GM21423 (cell line): Measurements from ENCODE around the gene PRKAG2.

Experiments
- ATAC-seq: cut with Tn5 transposase; IDR thresholded peaks from one replicate; pipeline ENCODE4 v1.9.1; 2021; ENCODE audit warnings: mild to moderate bottlenecking, moderate library complexity; ENCODE audit not compliant: unreplicated experiment

PRKAG2 gene

GRCh38 chr7:151608031-151608551 lies 268.8 kb downstream of the PRKAG2 start:
- no peak for ATAC-seq

- no peak for ATAC-seq
Measured at GRCh38 chr7:151607464-151607867, 269.4 kb downstream of the PRKAG2 start.

- no peak for ATAC-seq
Measured at GRCh38 chr7:151603951-151604350, 273.0 kb downstream of the PRKAG2 start.

GRCh38 chr7:151601521-151602305 lies 275.2 kb downstream of the PRKAG2 start:
- no peak for ATAC-seq

GRCh38 chr7:151600331-151600730 lies 276.6 kb downstream of the PRKAG2 start:
- no peak for ATAC-seq

- no peak for ATAC-seq
Measured at GRCh38 chr7:151599401-151600227, 277.3 kb downstream of the PRKAG2 start.

- no peak for ATAC-seq
Measured at GRCh38 chr7:151597541-151598444, 279.1 kb downstream of the PRKAG2 start.

- no peak for ATAC-seq
Measured at GRCh38 chr7:151595702-151596350, 281.1 kb downstream of the PRKAG2 start.

GRCh38 chr7:151592868-151593486 lies 283.9 kb downstream of the PRKAG2 start:
- no peak for ATAC-seq

GRCh38 chr7:151592330-151592729 lies 284.6 kb downstream of the PRKAG2 start:
- ATAC-seq, result no peak

- ATAC-seq, result no peak
Measured at GRCh38 chr7:151591866-151592265, 285.0 kb downstream of the PRKAG2 start.

GRCh38 chr7:151590850-151591771 lies 285.8 kb downstream of the PRKAG2 start:
- ATAC-seq, result no peak

- ATAC-seq, result no peak
Measured at GRCh38 chr7:151590071-151590849, 286.7 kb downstream of the PRKAG2 start.

GRCh38 chr7:151588982-151589381 lies 287.9 kb downstream of the PRKAG2 start:
- ATAC-seq, result no peak

- no peak for ATAC-seq
Measured at GRCh38 chr7:151586531-151587260, 290.2 kb downstream of the PRKAG2 start.

- no peak for ATAC-seq
Measured at GRCh38 chr7:151585744-151586393, 291.0 kb downstream of the PRKAG2 start.

GRCh38 chr7:151581741-151582140 lies 295.2 kb downstream of the PRKAG2 start:
- no peak for ATAC-seq
